HAP-1 (cell line): ENCODE data around the gene CCDC149.

Source experiments
- DNase-seq, 2 experiments: peaks; one replicate each; pipeline ENCODE4 v3.0.0-alpha.2; 2016 to 2020; ENCODE audit warnings: low spot score in 2 of 2
- H3K27me3 ChIP-seq: fragments of 250-450 bp; sonication (Bioruptor Pico); 2 replicates; pipeline ENCODE4 v1.5.1; 2020; ENCODE audit warnings: low read depth, mild to moderate bottlenecking, moderate library complexity
- H3K36me3 ChIP-seq: fragments of 250-450 bp; sonication (Bioruptor Pico); replicated peaks from 2 replicates; pipeline ENCODE4 v1.5.1; 2020; ENCODE audit warnings: mild to moderate bottlenecking
- H3K4me1 ChIP-seq: fragments of 250-450 bp; sonication (Bioruptor Pico); 2 replicates; pipeline ENCODE4 v1.5.1; 2020; ENCODE audit warnings: mild to moderate bottlenecking
- H3K4me3 ChIP-seq: fragments of 250-450 bp; sonication (Bioruptor Pico); 2 replicates; pipeline ENCODE4 v1.5.1; 2020; ENCODE audit warnings: mild to moderate bottlenecking, moderate library complexity
- H3K9me3 ChIP-seq: fragments of 250-450 bp; sonication (Bioruptor Pico); 2 replicates; pipeline ENCODE4 v1.5.1; 2020; ENCODE audit warnings: mild to moderate bottlenecking, moderate library complexity
- in situ Hi-C: fragments of 300-500 bp; cut with MboI; formaldehyde crosslinking; loops from 3 replicates; pipeline ENCODE4 v1.14.3; 2020; ENCODE audit warnings: low sequenced_read_pairs, inconsistent platforms, mixed read lengths

The CCDC149 gene

DNA sequence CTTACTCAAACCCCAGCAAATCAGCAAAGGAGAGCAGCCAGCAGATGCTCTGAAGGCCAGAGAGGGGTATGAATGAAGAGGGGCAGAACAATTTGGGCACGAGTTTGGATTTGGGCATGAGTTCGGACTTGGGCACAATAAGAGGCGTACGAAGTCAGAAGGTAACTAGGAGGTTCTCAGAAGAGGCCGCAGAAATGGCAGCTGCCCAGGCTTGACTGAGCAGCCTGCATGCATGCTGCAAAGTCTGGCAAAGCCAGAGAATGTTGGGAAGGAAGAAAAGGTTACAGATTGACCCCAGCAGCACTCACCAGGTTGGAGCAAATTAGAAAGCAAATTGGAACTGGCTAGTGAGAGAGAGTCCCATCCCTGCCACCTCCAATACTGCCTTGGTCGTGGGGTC, 15.2 kb downstream of the CCDC149 start:
- in situ Hi-C loops = no loop called here
- H3K4me1 ChIP-seq = no peaks in the 10 kb centered on the region
- H3K4me3 ChIP-seq = no peak overlapping the region
- no peaks in the 10 kb centered on the region for H3K9me3 ChIP-seq
- no peaks in the 10 kb centered on the region for H3K27me3 ChIP-seq
- H3K36me3 ChIP-seq = no peaks in the 10 kb centered on the region
- DNase-seq = no peak

- Histone ChIP-seq H3K4me3 (no peak overlapping the region), H3K27me3 (no peaks in the 10 kb centered on the region), H3K4me1 (no peaks in the 10 kb centered on the region), H3K36me3 (no peaks in the 10 kb centered on the region), H3K9me3 (no peaks in the 10 kb centered on the region)
- DNase-seq = no peak
- in situ Hi-C loops = no loop called here
These were observed 15.9 kb downstream of the CCDC149 start for GRCh38 chr4:24896977-24897376.

GRCh38 chr4:24896056-24896455, 16.8 kb downstream of the CCDC149 start:
- Histone ChIP-seq H3K36me3 (no peaks in the 10 kb centered on the region), H3K9me3 (no peaks in the 10 kb centered on the region), H3K27me3 (no peaks in the 10 kb centered on the region), H3K4me3 (no peak overlapping the region), H3K4me1 (no peaks in the 10 kb centered on the region)
- DNase-seq = no peak
- in situ Hi-C loops = no loop called here

GRCh38 chr4:24895461-24895860, 17.4 kb downstream of the CCDC149 start:
- in situ Hi-C loops = no loop called here
- H3K27me3 ChIP-seq = no peaks in the 10 kb centered on the region
- no peaks in the 10 kb centered on the region for H3K4me1 ChIP-seq
- no peak for DNase-seq
- H3K36me3 ChIP-seq = no peaks in the 10 kb centered on the region
- no peak overlapping the region for H3K4me3 ChIP-seq
- H3K9me3 ChIP-seq = no peaks in the 10 kb centered on the region

- no peaks in the 10 kb centered on the region for H3K27me3 ChIP-seq
- no peaks in the 10 kb centered on the region for H3K4me1 ChIP-seq
- H3K9me3 ChIP-seq = no peaks in the 10 kb centered on the region
- DNase-seq = no peak
- no peaks in the 10 kb centered on the region for H3K36me3 ChIP-seq
- in situ Hi-C loops = no loop called here
- H3K4me3 ChIP-seq = no peak overlapping the region
These were observed 18.0 kb downstream of the CCDC149 start for GRCh38 chr4:24894846-24895245.

DNA sequence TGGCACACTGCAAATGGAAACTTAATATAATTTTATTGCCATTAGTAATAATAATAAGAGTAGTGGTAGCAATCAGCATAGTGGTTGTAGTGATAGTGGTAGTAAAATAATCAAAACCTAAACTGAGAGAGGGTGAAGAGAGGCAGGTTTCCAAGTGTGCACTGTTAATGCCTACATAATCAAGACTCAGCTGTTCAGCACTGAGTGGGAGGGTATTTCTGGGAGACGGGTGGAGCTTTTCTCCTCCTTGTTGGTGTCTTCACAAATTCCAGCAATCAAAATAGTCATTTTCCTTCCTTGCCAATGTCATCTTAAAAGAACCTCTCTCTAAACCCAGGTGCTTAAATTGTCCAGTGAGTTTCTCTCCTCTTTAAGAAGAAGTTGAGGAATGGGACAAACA, 18.6 kb downstream of the CCDC149 start:
- in situ Hi-C loops = no loop called here
- H3K4me1 ChIP-seq = no peaks in the 10 kb centered on the region
- DNase-seq = no peak
- H3K9me3 ChIP-seq = no peaks in the 10 kb centered on the region
- H3K27me3 ChIP-seq = no peaks in the 10 kb centered on the region
- H3K4me3 ChIP-seq = no peak overlapping the region
- H3K36me3 ChIP-seq = no peaks in the 10 kb centered on the region

DNA sequence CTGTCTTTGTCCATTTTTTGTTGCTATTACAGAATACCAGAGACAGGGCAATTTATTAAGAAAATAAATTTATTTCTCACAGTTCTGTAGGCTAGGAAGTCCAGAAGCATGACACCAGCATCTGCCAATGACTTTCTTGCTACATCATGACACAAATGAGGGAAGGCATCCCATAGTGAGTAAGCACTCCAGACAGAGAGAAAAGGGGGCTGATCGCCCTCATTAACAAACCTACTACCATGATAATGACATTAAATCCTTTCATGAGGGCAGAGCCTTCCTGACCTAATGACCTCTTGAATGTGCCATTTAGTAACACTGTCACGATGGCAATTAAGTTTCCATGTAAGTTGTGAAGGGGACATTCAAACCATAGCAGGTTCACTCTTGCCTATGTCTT, 20.1 kb downstream of the CCDC149 start:
- no peaks in the 10 kb centered on the region for H3K4me1 ChIP-seq
- in situ Hi-C loops = no loop called here
- H3K36me3 ChIP-seq = no peaks in the 10 kb centered on the region
- no peaks in the 10 kb centered on the region for H3K27me3 ChIP-seq
- H3K9me3 ChIP-seq = no peaks in the 10 kb centered on the region
- no peak for DNase-seq
- H3K4me3 ChIP-seq = no peak overlapping the region

GRCh38 chr4:24892278-24892677, 20.6 kb downstream of the CCDC149 start:
- DNase-seq = no peak
- H3K4me3 ChIP-seq = no peak overlapping the region
- H3K27me3 ChIP-seq = no peaks in the 10 kb centered on the region
- H3K9me3 ChIP-seq = no peaks in the 10 kb centered on the region
- H3K4me1 ChIP-seq = no peaks in the 10 kb centered on the region
- in situ Hi-C loops = no loop called here
- H3K36me3 ChIP-seq = no peaks in the 10 kb centered on the region

GRCh38 chr4:24890561-24891126, 22.2 kb downstream of the CCDC149 start:
- H3K4me1 ChIP-seq = no peaks in the 10 kb centered on the region
- in situ Hi-C loops = no loop called here
- DNase-seq = no peak

DNA sequence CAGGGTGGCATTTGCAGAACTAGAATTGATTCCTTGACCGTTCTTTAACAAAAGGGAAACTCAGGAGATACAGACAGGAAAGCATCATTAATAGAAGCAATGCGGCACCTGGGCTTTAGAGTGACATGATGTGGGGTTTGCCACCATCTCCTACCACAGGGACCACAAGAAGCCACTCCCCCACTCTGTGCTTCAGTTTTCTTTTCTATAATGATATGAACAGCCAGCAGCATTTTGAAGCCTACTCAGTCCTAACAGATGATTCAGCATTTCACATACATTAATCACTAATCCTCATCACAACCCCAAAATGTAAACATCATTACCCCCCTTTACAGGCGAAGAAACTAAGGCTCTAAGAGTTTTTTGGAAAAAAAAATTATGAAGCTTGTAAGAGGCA, 22.9 kb downstream of the CCDC149 start:
- Histone ChIP-seq H3K4me3 (no peak overlapping the region), H3K4me1 (no peaks in the 10 kb centered on the region), H3K9me3 (no peaks in the 10 kb centered on the region), H3K27me3 (no peaks in the 10 kb centered on the region), H3K36me3 (no peaks in the 10 kb centered on the region)
- in situ Hi-C loops = no loop called here
- no peak for DNase-seq

More at GRCh38 chr4:24890561-24891126, 22.2 kb downstream of the CCDC149 start:
- H3K36me3 ChIP-seq = no peaks in the 10 kb centered on the region
- no peak overlapping the region for H3K4me3 ChIP-seq
- no peaks in the 10 kb centered on the region for H3K27me3 ChIP-seq
- H3K9me3 ChIP-seq = no peaks in the 10 kb centered on the region

- in situ Hi-C loops = no loop called here
- no peaks in the 10 kb centered on the region for H3K4me1 ChIP-seq
- no peaks in the 10 kb centered on the region for H3K27me3 ChIP-seq
- H3K36me3 ChIP-seq = no peaks in the 10 kb centered on the region
- no peak overlapping the region for H3K4me3 ChIP-seq
- DNase-seq = no peak
- no peaks in the 10 kb centered on the region for H3K9me3 ChIP-seq
These were observed 24.1 kb downstream of the CCDC149 start for GRCh38 chr4:24888475-24889344.

DNA sequence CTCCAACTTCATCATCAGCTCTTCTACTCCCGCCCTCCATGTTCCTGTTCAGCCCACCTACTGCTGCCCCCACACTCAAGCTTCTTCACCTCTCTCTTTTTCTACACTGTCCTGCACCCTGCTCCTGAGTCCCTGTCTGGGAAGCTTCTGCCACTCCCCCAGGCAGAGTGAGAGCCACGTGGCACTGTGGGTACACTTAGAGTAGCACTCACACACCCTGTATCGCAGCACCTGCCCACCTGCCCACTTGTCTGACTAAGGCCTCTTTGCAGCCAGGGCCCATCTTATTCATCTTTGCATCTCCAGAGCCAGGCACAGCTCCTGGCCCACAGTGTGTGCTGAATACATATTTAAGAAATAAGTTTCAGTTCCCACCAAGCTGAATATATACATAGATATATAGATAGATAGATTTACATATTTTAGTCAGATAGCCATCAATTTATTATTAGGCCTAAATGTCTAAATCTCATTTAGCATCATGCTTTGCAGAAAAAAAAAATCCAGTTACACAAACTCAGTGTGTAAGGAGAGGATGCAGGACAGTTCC, 24.9 kb downstream of the CCDC149 start:
- no peak overlapping the region for H3K4me3 ChIP-seq
- H3K27me3 ChIP-seq = no peaks in the 10 kb centered on the region
- no peaks in the 10 kb centered on the region for H3K36me3 ChIP-seq
- H3K9me3 ChIP-seq = no peaks in the 10 kb centered on the region
- no peak for DNase-seq
- no peaks in the 10 kb centered on the region for H3K4me1 ChIP-seq
- in situ Hi-C loops = no loop called here

GRCh38 chr4:24886596-24886995, 26.2 kb downstream of the CCDC149 start:
- Histone ChIP-seq H3K27me3 (no peaks in the 10 kb centered on the region), H3K9me3 (no peaks in the 10 kb centered on the region), H3K4me1 (no peaks in the 10 kb centered on the region), H3K36me3 (no peaks in the 10 kb centered on the region), H3K4me3 (no peak overlapping the region)
- in situ Hi-C loops = no loop called here
- DNase-seq = no peak

DNA sequence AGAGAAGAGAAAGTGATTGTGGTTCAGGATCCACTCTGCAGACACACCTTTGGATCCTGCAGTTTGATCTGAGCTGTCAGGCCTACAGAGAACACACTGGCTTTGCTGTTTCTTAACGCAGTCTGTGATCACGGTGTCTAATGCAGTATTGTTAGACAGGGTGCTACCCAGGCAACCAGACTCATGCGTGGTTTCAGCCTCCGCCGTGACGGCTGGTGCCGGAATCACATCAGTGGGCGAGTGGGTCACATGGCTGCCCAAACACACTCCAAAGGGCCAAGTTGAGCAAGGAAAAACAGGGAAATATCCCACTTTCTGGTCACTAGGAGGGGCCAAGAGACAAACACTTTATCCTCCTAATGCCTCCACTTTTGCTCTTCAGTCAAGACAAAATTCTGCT, 27.5 kb downstream of the CCDC149 start:
- H3K27me3 ChIP-seq = no peaks in the 10 kb centered on the region
- no peak for DNase-seq
- in situ Hi-C loops = no loop called here
- no peaks in the 10 kb centered on the region for H3K9me3 ChIP-seq
- no peaks in the 10 kb centered on the region for H3K36me3 ChIP-seq
- no peak overlapping the region for H3K4me3 ChIP-seq
- H3K4me1 ChIP-seq = no peaks in the 10 kb centered on the region
